ENCODE results near the gene SPOCD1. TPM values are rescaled to one million over a fixed set of nuclear protein-coding genes. Genes with fewer than 3 reads are reported as not detected.

The SPOCD1 gene
- total and polyA plus RNA-seq, 4 donors = under 0.01 to 0.19 (median 0.12) TPM; not detected in 1

- TF ChIP-seq FOXA1 (IDR thresholded peaks at IDR 0.05) (no peak), TAF1 (conservative IDR thresholded peaks at IDR 0.05) (no peak), ZBTB33 (IDR thresholded peaks at IDR 0.05) (no peak), NR2F2 (IDR thresholded peaks at IDR 0.05) (no peak), YY1 (IDR thresholded peaks at IDR 0.05) (no peak), RAD21 (IDR thresholded peaks at IDR 0.05) (no peak), FOXA2 (IDR thresholded peaks at IDR 0.05) (no peak), SP1 (IDR thresholded peaks at IDR 0.05) (no peak), MAX (IDR thresholded peaks at IDR 0.05) (no peak), JUND (IDR thresholded peaks at IDR 0.05) (no peak), EGR1 (IDR thresholded peaks at IDR 0.05; ENCODE audit: low read depth in 2 of 2) (no peak)
- TF ChIP-seq, protein P1, sequence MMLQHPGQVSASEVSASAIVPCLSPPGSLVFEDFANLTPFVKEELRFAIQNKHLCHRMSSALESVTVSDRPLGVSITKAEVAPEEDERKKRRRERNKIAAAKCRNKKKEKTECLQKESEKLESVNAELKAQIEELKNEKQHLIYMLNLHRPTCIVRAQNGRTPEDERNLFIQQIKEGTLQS (IDR thresholded peaks at IDR 0.05) = no peak
- Histone ChIP-seq H3K4me3 (ENCODE audit: low read depth in 1 of 3, low read length in 3 of 3) (no peak overlapping the region), H3K36me3 (ENCODE audit: control insufficient read depth in 4 of 4, insufficient read depth in 3 of 4, low read depth in 1 of 4, low read length in 3 of 4) (no peaks in the 10 kb centered on the region), H3K4me1 (ENCODE audit: control insufficient read depth in 4 of 4, insufficient read depth in 4 of 4, low read length in 3 of 4) (peaks cover 5 to 18% (median 9%) of the 10 kb centered on the region in 4 donors), H3K27ac (ENCODE audit: low read depth in 1 of 2, low read length in 2 of 2) (no peak overlapping the region), H3K9ac (ENCODE audit: low read depth in 1 of 2, low read length in 2 of 2) (no peak overlapping the region), H3K27me3 (ENCODE audit: control insufficient read depth in 4 of 4, insufficient read depth in 4 of 4, low read length in 3 of 4) (no peaks in the 10 kb centered on the region), H3K9me3 (ENCODE audit: control insufficient read depth in 4 of 4, low read length in 3 of 4) (no peaks in the 10 kb centered on the region)
- 69% methylated on average over 9 of the region's 9 CpGs for WGBS
- no peak for DNase-seq (ENCODE audit: low spot score)
These were observed 60.6 kb downstream of the SPOCD1 start for GRCh38 chr1:31755197-31755611.

- Histone ChIP-seq H3K27me3 (ENCODE audit: control insufficient read depth in 4 of 4, insufficient read depth in 4 of 4, low read length in 3 of 4) (no peaks in the 10 kb centered on the region), H3K9ac (ENCODE audit: low read depth in 1 of 2, low read length in 2 of 2) (no peak overlapping the region), H3K9me3 (ENCODE audit: control insufficient read depth in 4 of 4, low read length in 3 of 4) (no peaks in the 10 kb centered on the region), H3K36me3 (ENCODE audit: control insufficient read depth in 4 of 4, insufficient read depth in 3 of 4, low read depth in 1 of 4, low read length in 3 of 4) (no peaks in the 10 kb centered on the region), H3K4me1 (ENCODE audit: control insufficient read depth in 4 of 4, insufficient read depth in 4 of 4, low read length in 3 of 4) (peaks cover 5 to 18% (median 9%) of the 10 kb centered on the region in 4 donors), H3K27ac (ENCODE audit: low read depth in 1 of 2, low read length in 2 of 2) (no peak overlapping the region), H3K4me3 (ENCODE audit: low read depth in 1 of 3, low read length in 3 of 3) (no peak overlapping the region)
- WGBS = 90% methylated on average over 15 of the region's 15 CpGs
- no peak for DNase-seq (ENCODE audit: low spot score)
- no peak for TF ChIP-seq HNF4G (IDR thresholded peaks at IDR 0.05)
- TF ChIP-seq RXRA (IDR thresholded peaks at IDR 0.05) = no peak
- no peak for TF ChIP-seq MAX (IDR thresholded peaks at IDR 0.05)
- TF ChIP-seq NR2F2 (IDR thresholded peaks at IDR 0.05) = no peak
- no peak for TF ChIP-seq GABPA (IDR thresholded peaks at IDR 0.05 in 1 of 2, conservative IDR thresholded peaks at IDR 0.05 in 1 of 2)
- TF ChIP-seq FOXA1 (IDR thresholded peaks at IDR 0.05) = no peak
- no peak for TF ChIP-seq EGR1 (IDR thresholded peaks at IDR 0.05; ENCODE audit: low read depth in 2 of 2)
- TF ChIP-seq CTCF (IDR thresholded peaks at IDR 0.05; ENCODE audit: low read depth, low read length, missing input control) = no peak
- no peak for TF ChIP-seq RAD21 (IDR thresholded peaks at IDR 0.05)
- no peak for TF ChIP-seq TAF1 (conservative IDR thresholded peaks at IDR 0.05)
- TF ChIP-seq HNF4A (conservative IDR thresholded peaks at IDR 0.05) = no peak
- TF ChIP-seq JUND (IDR thresholded peaks at IDR 0.05) = no peak
- TF ChIP-seq, protein P1 (IDR thresholded peaks at IDR 0.05) = no peak
- no peak for TF ChIP-seq REST (IDR thresholded peaks at IDR 0.05)
- TF ChIP-seq SP1 (IDR thresholded peaks at IDR 0.05) = no peak
- no peak for TF ChIP-seq FOXA2 (IDR thresholded peaks at IDR 0.05)
- TF ChIP-seq ZBTB33 (IDR thresholded peaks at IDR 0.05) = no peak
- no peak for TF ChIP-seq YY1 (IDR thresholded peaks at IDR 0.05)
These were observed 61.4 kb downstream of the SPOCD1 start for GRCh38 chr1:31754397-31754796.

All from liver (tissue), 9 donors.